Stimulated activated naive CD4-positive, alpha-beta T cell treated with Interleukin-2 at 50 U/mL for 16 hours (primary cell): ENCODE data around the gene ALDH3A1.

Experiments used
- DNase-seq: peaks from one replicate; lab custom pipeline; 2025; lab: John Stamatoyannopoulos, UW

ALDH3A1 gene

GRCh38 chr17:19719355-19720209 is 28.5 kb downstream of the ALDH3A1 start:
- DNase-seq, result no peak

DNA sequence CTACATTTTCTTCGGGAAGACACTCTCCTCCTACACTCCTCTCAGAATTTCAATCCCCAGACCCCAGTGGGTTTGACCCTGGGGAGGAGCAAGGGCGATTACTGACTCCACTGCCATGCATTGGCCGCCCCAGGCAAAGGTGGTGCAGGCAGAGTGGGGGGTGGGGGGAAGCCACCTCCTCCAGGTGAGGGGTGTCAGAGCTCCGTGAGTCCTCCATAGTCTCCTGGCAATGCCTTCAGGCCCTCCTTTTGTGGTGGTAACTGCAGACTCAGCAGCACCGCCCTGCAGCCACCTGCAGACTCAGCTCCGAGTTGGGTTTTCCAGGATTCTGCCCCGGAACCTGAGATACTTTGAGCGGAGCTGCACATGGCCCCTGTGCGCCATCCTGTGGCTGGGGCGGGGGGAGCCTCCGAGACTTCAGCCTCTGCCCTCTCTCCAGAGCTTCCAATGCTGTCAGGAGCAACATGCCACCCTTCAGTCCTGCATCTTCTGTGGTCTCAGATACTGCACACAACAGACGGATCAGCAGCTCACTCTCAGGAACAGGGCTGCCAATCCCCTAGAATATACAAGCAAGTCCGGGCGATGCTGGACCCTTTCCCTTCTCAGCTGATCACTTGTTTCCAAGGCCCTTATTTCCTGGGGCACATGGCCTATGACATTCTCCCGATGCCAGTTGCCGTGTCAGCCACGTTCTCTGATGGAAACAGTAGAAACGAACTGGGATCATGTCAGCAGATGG is 29.3 kb downstream of the ALDH3A1 start:
- DNase-seq, result no peak

- DNase-seq, result no peak
These were observed 30.0 kb downstream of the ALDH3A1 start for GRCh38 chr17:19718041-19718612.

DNA sequence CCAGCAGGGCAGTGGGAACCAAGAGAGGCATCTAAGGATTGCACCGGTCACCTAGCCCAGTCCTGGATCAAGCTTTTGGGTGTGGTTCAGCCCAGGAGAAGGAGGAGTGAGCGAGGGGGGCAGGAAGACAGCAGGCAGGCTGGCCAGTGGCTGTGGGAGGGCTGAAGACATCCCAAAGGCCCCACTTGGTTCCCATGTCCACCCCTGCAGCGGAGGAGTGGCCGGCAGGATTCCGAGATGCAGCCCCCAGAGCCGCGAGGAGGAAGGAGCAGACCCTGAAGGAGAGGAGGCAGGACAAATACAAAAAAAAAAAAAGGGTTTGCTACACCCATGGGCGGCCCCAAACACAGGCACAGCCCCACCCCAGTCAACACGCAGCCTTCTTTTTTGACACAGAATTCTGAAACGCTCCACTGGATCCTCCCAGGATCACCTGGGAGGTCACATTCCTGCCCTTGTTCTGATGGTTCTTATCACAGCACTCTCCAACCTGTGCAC is 30.6 kb downstream of the ALDH3A1 start:
- DNase-seq, result no peak

- DNase-seq, result no peak
These were observed 31.1 kb downstream of the ALDH3A1 start for GRCh38 chr17:19717031-19717360.

- no peak for DNase-seq
These were observed 31.7 kb downstream of the ALDH3A1 start, which contains the start of gene SLC47A2 for GRCh38 chr17:19716108-19717030. SLC47A2 (minus strand) TSS chr17:19716584; CDS start chr17:19716555, 29 bp downstream.

- no peak for DNase-seq
These were observed 33.3 kb downstream of the ALDH3A1 start for GRCh38 chr17:19714542-19715411.

GRCh38 chr17:19713901-19714361 is 34.2 kb downstream of the ALDH3A1 start:
- DNase-seq, result no peak

GRCh38 chr17:19713462-19713861 is 34.6 kb downstream of the ALDH3A1 start:
- no peak for DNase-seq

GRCh38 chr17:19712436-19713004 is 35.6 kb downstream of the ALDH3A1 start:
- no peak for DNase-seq

DNA sequence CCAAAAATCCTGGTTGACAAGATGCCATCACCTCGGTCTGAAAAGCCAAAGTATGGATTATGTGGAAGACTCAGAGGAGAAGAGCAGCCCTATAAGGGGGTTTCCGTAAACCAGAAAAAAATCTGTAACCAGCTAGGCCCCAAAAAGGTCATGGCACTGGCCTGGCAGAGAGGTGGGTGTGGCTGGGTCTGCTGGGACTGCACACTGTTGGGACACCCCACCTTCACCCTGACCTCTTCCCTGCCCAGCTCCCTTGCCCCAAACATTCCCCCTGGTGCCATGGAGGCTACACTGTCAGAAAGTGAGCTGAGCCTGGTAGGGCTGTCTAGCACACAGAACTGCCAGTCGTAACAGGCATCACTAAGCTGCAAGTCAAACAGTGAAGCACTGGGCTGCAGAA is 38.3 kb downstream of the ALDH3A1 start:
- no peak for DNase-seq

GRCh38 chr17:19708431-19709175 is 39.5 kb downstream of the ALDH3A1 start:
- DNase-seq, result no peak

- no peak for DNase-seq
These were observed 40.3 kb downstream of the ALDH3A1 start for GRCh38 chr17:19707728-19708221.

DNA sequence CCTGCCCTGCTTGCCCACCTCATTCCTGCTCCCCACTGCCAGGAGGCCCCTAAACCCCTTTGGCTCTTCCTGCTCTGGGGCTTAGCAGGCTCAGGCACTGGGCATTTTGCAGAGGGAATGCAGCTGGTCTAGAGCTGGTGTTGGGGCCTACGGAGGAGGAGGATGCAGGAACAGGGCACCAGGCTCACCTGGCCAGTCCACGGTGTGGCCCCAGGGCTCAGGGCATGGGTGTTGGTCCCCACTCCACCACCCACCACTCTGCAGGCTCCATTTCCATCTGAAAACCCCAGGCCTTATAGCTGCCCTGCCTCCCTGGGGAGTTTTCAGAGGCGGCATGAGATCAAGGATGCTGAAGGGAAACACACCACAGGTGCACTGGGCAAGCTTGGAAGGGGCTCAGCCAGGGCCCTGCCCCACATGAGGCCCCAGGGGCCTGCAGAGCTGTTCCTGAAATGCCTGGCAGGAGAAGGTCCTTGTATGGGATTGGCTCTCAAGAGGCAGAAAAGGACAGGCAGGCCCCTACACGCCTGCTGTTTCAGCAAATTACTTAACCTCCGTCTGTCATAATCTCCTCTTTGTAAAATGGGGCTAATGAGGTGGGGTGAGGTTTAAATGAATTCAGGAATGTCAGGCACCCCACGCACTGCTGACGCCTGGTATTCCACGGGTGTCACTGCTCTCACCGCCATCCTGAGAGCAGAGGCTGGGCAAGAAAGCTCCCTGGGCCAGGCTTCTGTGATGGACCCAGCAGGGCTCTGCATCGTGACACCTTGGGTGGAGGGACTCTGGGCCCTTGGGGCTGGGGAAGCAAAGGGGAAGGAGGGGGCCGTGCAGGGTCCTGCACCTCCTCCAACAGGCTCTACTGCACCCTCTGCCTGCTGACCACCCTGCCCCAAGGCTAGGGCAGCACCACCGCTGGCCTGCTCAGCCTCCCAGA is 41.0 kb downstream of the ALDH3A1 start:
- no peak for DNase-seq

DNA sequence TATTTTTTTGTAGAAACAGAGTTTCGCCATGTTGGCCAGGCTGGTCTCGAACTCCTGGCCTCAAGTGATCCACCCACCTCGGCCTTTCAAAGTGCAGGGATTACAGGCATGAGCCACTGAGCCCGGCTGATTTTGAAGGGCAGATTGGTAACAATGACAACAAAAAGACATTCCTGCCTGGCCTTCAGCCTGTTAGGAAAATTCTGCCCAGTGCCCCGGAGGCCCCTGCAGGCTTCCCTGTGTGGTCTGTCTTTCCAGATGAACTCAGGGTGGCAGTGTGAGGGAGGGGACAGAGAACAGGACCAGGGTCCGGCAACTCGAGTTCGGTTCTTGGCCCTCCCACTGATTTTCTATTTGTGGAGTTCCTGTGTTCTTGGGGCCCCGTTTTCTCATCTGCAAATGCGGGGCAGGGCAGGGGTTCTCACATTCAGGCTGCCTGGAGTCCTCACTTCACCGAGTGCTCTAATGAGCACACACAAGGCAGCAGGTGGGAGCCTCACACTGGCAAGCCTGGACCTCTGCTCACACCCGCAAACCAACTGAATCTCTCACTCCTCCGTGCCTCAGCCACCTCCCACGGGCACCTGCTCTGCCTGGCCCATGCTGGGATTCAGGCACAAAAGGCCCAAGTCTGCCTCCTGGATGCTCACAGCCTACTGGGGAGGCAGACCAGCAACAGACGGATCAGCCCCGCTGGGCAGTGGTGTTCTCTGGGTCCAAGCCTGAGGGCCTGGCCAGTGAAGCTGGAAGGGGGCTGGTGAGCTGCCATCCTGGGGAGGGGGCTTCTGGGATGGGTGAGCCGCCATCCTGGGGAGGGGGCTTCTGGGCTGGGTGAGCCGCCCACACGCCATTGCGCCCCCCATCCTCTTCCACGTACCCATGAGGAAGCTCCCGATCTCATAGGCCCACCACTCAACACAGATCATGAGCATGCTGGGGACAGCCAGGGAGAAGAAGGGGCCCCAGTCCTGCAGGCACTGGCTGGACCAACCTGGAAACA is 42.0 kb downstream of the ALDH3A1 start:
- DNase-seq, result no peak

GRCh38 chr17:19705201-19705600 is 42.9 kb downstream of the ALDH3A1 start:
- DNase-seq, result no peak
